ENCODE results near the gene UBASH3A.

- TF ChIP-seq, protein P1, sequence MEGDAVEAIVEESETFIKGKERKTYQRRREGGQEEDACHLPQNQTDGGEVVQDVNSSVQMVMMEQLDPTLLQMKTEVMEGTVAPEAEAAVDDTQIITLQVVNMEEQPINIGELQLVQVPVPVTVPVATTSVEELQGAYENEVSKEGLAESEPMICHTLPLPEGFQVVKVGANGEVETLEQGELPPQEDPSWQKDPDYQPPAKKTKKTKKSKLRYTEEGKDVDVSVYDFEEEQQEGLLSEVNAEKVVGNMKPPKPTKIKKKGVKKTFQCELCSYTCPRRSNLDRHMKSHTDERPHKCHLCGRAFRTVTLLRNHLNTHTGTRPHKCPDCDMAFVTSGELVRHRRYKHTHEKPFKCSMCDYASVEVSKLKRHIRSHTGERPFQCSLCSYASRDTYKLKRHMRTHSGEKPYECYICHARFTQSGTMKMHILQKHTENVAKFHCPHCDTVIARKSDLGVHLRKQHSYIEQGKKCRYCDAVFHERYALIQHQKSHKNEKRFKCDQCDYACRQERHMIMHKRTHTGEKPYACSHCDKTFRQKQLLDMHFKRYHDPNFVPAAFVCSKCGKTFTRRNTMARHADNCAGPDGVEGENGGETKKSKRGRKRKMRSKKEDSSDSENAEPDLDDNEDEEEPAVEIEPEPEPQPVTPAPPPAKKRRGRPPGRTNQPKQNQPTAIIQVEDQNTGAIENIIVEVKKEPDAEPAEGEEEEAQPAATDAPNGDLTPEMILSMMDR (IDR thresholded peaks at IDR 0.05 in 4 of 5, conservative IDR thresholded peaks at IDR 0.05 in 1 of 5), result no peak
- TF ChIP-seq POLR2A (IDR thresholded peaks at IDR 0.05), result no peak
Observed at GRCh38 chr21:42418886-42419285, 15.2 kb downstream of the UBASH3A start.

Data from gastrocnemius medialis (tissue), 4 donors.